MM.1S (cell line): ENCODE measurements around the gene BMPER.

Source experiments
- CTCF ChIP-seq: fragments of 300-600 bp; sonication (generic); IDR thresholded peaks from 2 replicates; pipeline ENCODE4 v1.5.1; 2016; ENCODE audit warnings: antibody characterized with exemption, low read length, mixed read lengths
- EZH2phosphoT487 ChIP-seq: fragments of 300-600 bp; sonication (generic); IDR thresholded peaks from 2 replicates; pipeline ENCODE4 v1.6.1; 2018; ENCODE audit warnings: antibody characterized with exemption, low read length

- TF ChIP-seq EZH2phosphoT487 (no peak), CTCF (no peak)
Observed at GRCh38 chr7:34109936-34110780, 204.8 kb downstream of the BMPER start.
